ENCODE data around the gene IQCE.

- TF ChIP-seq ZBTB7A (IDR thresholded peaks at IDR 0.05; ENCODE audit: low read depth): no peak
- no peak for TF ChIP-seq REST (IDR thresholded peaks at IDR 0.05; ENCODE audit: low read depth)
- no peak for TF ChIP-seq CREB1 (IDR thresholded peaks at IDR 0.05; ENCODE audit: low read depth)
- no peak for TF ChIP-seq TAF1 (IDR thresholded peaks at IDR 0.05; ENCODE audit: low read depth)
These were observed 60.3 kb downstream of the IQCE start for GRCh38 chr7:2619116-2619515.
